Loucy (cell line): ENCODE results near the gene TNFRSF11A.

Experiments
- H2AFZ ChIP-seq: fragments of 200-600 bp; sonication (generic); 2 replicates; pipeline ENCODE4 v1.6.0; 2016; ENCODE audit warnings: antibody characterized with exemption, mild to moderate bottlenecking, low read length, moderate library complexity
- H3F3A ChIP-seq: fragments of 200-600 bp; 2 replicates; pipeline ENCODE4 v1.6.0; 2016; ENCODE audit warnings: antibody characterized with exemption, low read depth, mild to moderate bottlenecking
- H3K27me3 ChIP-seq: fragments of 200-600 bp; sonication (generic); 2 replicates; pipeline ENCODE4 v1.6.1; 2014; ENCODE audit warnings: low read length, mild to moderate bottlenecking; ENCODE audit not compliant: insufficient read depth, poor library complexity, severe bottlenecking
- H3K36me3 ChIP-seq: fragments of 200-600 bp; sonication (generic); 2 replicates; pipeline ENCODE4 v1.6.1; 2016; ENCODE audit warnings: low read length; ENCODE audit not compliant: insufficient read depth
- H3K4me1 ChIP-seq: fragments of 200-600 bp; sonication (generic); 2 replicates; pipeline ENCODE4 v1.5.1; 2014; ENCODE audit warnings: low read length, mild to moderate bottlenecking; ENCODE audit not compliant: insufficient read depth, poor library complexity, severe bottlenecking
- H3K4me2 ChIP-seq: fragments of 200-600 bp; sonication (generic); 2 replicates; pipeline ENCODE4 v1.6.0; 2014; ENCODE audit warnings: antibody characterized with exemption, low read length, low read depth, mild to moderate bottlenecking; ENCODE audit not compliant: poor library complexity, severe bottlenecking
- H3K4me3 ChIP-seq: fragments of 200-600 bp; sonication (generic); 2 replicates; pipeline ENCODE4 v1.5.1; 2014; ENCODE audit warnings: low read length, mild to moderate bottlenecking, mixed read lengths; ENCODE audit not compliant: poor library complexity, severe bottlenecking
- H3K79me2 ChIP-seq: fragments of 200-600 bp; sonication (generic); 2 replicates; pipeline ENCODE4 v1.6.1; 2014; ENCODE audit warnings: low read length; ENCODE audit not compliant: insufficient read depth
- H3K9ac ChIP-seq: fragments of 200-600 bp; sonication (generic); 2 replicates; pipeline ENCODE4 v1.6.0; 2014; ENCODE audit warnings: mild to moderate bottlenecking, low read depth, low read length, moderate library complexity; ENCODE audit not compliant: poor library complexity, severe bottlenecking
- H3K9me2 ChIP-seq: fragments of 200-600 bp; sonication (generic); replicated peaks from 2 replicates; pipeline ENCODE4 v1.6.1; 2016; ENCODE audit warnings: low read depth, low read length, mixed read lengths
- H3K9me3 ChIP-seq: fragments of 200-600 bp; sonication (generic); 2 replicates; pipeline ENCODE4 v1.6.1; 2014; ENCODE audit warnings: mild to moderate bottlenecking, antibody characterized with exemption, low read length, low read depth; ENCODE audit not compliant: insufficient read depth
- H4K20me1 ChIP-seq: fragments of 200-600 bp; sonication (generic); 2 replicates; pipeline ENCODE4 v1.6.0; 2014; ENCODE audit warnings: antibody characterized with exemption, low read length, mild to moderate bottlenecking; ENCODE audit not compliant: insufficient read depth, poor library complexity, severe bottlenecking
- CTCF ChIP-seq: fragments of 200-600 bp; sonication (generic); conservative IDR thresholded peaks from 2 replicates; pipeline ENCODE4 v1.5.1; 2014; ENCODE audit warnings: mild to moderate bottlenecking, antibody characterized with exemption, low read length
- EZH2phosphoT487 ChIP-seq: fragments of 200-600 bp; IDR thresholded peaks from 2 replicates; pipeline ENCODE4 v1.6.1; 2018; ENCODE audit warnings: antibody characterized with exemption, mild to moderate bottlenecking, moderate library complexity, borderline replicate concordance

Gene TNFRSF11A

DNA sequence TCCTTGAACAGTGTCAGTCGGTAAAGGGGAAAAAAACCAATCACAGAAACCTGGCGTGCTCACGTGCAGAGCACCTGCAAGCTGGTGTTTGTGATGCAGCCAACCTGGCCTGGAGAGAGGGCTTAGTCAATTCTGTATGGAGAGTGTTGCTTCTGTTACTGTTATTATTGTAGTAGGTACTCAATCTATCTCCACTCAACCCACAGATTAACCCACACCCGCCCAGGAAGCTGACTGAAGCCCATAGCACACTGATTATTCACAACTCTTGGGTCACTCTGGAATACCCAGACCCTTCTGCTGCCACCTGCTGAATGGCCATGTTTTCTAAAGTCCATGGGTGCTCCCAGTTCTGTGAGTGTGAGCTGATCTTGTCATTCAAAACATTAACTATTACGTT, 53.9 kb downstream of the TNFRSF11A start:
- H3K79me2 ChIP-seq: no peaks in the 10 kb centered on the region
- no peaks in the 10 kb centered on the region for H3K9me3 ChIP-seq
- no peaks in the 10 kb centered on the region for H3K27me3 ChIP-seq
- no peaks in the 10 kb centered on the region for H3K4me1 ChIP-seq
- H3K9ac ChIP-seq: no peak overlapping the region
- TF ChIP-seq CTCF (no peak), EZH2phosphoT487 (no peak)
- H3K36me3 ChIP-seq: no peaks in the 10 kb centered on the region
- no peak overlapping the region for H3K4me2 ChIP-seq
- no peaks in the 10 kb centered on the region for H4K20me1 ChIP-seq
- H2AFZ ChIP-seq: no peak overlapping the region
- H3K4me3 ChIP-seq: no peak overlapping the region
- H3F3A ChIP-seq: no peaks in the 10 kb centered on the region
- H3K9me2 ChIP-seq: no peaks in the 10 kb centered on the region

- Histone ChIP-seq H3K79me2 (no peaks in the 10 kb centered on the region), H3F3A (no peaks in the 10 kb centered on the region), H3K36me3 (no peaks in the 10 kb centered on the region), H3K4me3 (no peak overlapping the region), H2AFZ (no peak overlapping the region), H4K20me1 (no peaks in the 10 kb centered on the region), H3K4me2 (no peak overlapping the region), H3K27me3 (no peaks in the 10 kb centered on the region), H3K9ac (no peak overlapping the region), H3K9me2 (no peaks in the 10 kb centered on the region), H3K4me1 (no peaks in the 10 kb centered on the region), H3K9me3 (no peaks in the 10 kb centered on the region)
- TF ChIP-seq EZH2phosphoT487 (no peak), CTCF (no peak)
These were observed 56.3 kb downstream of the TNFRSF11A start for GRCh38 chr18:62381373-62381772.

DNA sequence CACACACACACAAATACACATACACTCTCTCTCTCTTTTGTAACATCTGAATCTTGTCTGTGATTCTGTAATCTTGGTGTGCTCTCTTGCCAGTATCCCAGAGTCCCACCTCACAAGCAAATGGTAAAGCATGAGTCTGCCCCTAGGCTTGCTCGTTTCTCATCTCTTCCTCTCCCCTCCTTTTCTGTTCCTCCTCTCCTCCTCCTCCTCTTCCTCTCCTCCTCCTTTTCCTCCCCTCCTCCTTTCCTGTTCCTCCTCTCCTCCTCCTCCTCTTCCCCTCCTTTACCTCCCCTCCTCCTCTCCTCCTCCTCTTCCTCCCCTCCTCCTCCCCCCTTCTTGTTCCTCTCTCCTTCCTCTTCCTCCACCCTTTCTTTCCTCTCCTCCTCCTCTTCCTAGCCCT, 59.0 kb downstream of the TNFRSF11A start:
- no peaks in the 10 kb centered on the region for H4K20me1 ChIP-seq
- no peaks in the 10 kb centered on the region for H3K79me2 ChIP-seq
- no peak for TF ChIP-seq EZH2phosphoT487
- no peak for TF ChIP-seq CTCF
- no peaks in the 10 kb centered on the region for H3K9me2 ChIP-seq
- H3K4me2 ChIP-seq: no peak overlapping the region
- peak overlapping the region; percentile 52; the same call in 1 of the 2 replicates for H2AFZ ChIP-seq
- H3K27me3 ChIP-seq: no peaks in the 10 kb centered on the region
- H3F3A ChIP-seq: no peaks in the 10 kb centered on the region
- no peaks in the 10 kb centered on the region for H3K9me3 ChIP-seq
- H3K9ac ChIP-seq: no peak overlapping the region
- H3K36me3 ChIP-seq: no peaks in the 10 kb centered on the region
- H3K4me3 ChIP-seq: no peak overlapping the region
- no peaks in the 10 kb centered on the region for H3K4me1 ChIP-seq
